H54 (cell line): Measurements from ENCODE around the gene OSBPL10.
A peak's percentile ranks its signal among the peaks of the same experiment; 100 is the strongest.

Source experiments
- DNase-seq: peaks from one replicate; pipeline ENCODE4 v3.0.0; 2011; ENCODE audit warnings: low spot score, mixed read lengths; ENCODE audit not compliant: insufficient read length
- FAIRE-seq: peaks from 3 replicates; lab custom pipeline; 2011; peaks lifted over from hg19 to GRCh38; lab: Jason Lieb, UNC
- POLR2A ChIP-seq: IDR thresholded peaks from 2 replicates; pipeline ENCODE4 v1.6.1; 2011; ENCODE audit warnings: low read depth, mild to moderate bottlenecking, low read length

OSBPL10 gene

GRCh38 chr3:31724651-31725050 lies 256.4 kb downstream of the OSBPL10 start:
- FAIRE-seq, result peak; percentile 91
- no peak for TF ChIP-seq POLR2A
- no peak for DNase-seq

GRCh38 chr3:31724116-31724515 lies 256.9 kb downstream of the OSBPL10 start:
- no peak for DNase-seq
- FAIRE-seq, result no peak
- no peak for TF ChIP-seq POLR2A

- FAIRE-seq (no peak), DNase-seq (no peak)
- no peak for TF ChIP-seq POLR2A
Observed at GRCh38 chr3:31723701-31724100, 257.4 kb downstream of the OSBPL10 start.

DNA sequence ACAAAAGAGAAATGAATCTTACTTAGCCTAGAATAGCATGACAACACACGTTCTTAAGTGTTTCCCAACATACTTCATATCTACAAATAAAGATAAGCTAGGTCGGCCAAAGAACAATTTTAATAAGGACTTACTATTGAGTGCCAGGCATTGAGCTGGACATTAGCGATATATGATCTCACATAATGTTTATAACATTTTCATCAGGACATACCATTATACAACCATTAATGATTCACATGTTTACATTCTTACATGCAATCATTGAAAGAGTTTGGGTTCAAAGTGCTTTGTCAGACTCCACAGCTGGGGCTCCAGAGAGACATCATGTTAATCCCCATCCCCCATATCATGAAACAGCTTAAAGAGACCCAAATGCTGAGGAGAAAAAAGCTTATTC lies 259.4 kb downstream of the OSBPL10 start:
- no peak for FAIRE-seq
- no peak for TF ChIP-seq POLR2A

DNA sequence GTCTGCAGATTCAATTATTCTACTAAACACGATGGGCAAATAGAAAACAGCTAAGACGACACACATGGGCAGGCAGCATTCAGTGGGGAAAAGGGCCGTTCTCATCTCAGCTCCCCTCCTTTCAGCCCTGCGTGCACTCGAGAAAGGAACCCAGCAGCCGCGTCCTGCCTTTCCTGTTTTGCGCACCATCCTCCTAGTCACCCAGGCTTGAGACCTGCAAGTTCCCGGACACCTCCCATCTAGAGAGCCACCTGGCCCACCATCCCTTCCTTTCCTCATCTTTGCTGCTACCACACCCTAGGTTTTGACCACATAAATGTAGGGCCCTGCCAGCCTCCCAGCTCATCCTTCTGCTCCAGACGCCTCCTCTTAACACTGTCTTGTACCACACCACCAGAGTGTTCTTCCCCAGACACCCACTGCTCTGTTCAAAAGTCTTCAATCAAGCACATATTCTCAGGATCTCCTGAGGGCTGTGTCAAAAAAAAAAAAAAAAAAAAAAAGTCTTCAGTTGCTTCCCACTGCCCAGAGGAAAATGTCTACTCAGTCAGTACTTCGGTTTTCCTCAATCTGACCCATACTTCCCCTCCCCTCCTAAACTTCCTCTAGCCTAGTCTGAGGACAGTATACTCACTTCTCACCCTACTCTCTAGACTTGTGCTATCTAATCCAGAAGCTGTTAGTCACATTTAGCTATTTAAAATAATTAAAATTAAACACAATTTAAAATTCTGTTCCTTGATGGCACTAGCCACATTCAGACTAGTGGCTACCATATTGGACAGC lies 266.4 kb downstream of the OSBPL10 start:
- no peak for TF ChIP-seq POLR2A
- no peak for DNase-seq
- no peak for FAIRE-seq

More for the DNA sequence above, 259.4 kb downstream of the OSBPL10 start:
- DNase-seq, result no peak

GRCh38 chr3:31713816-31714215 lies 267.2 kb downstream of the OSBPL10 start:
- DNase-seq, result no peak
- TF ChIP-seq POLR2A, result no peak
- FAIRE-seq, result no peak

GRCh38 chr3:31710123-31710803 lies 270.8 kb downstream of the OSBPL10 start:
- no peak for TF ChIP-seq POLR2A
- FAIRE-seq (no peak), DNase-seq (no peak)

DNA sequence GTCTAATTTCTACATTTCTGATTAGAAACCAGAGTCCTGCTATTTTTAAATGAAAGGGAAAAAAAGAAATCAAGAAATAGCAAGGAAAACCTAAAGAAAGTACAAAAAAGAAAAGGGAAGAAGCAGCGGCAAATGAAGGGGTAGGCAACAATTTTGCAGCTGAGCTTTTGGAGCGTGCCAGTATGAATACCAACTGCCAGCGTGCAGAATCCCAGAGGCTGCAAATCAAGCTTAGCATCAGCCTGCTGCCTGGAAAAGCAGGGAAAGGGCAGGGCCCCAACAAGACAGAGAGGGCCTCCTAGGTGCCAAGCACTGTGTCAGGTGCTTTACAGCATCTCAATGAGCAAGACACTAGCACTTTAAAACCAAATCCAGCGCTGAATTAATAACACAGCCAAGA lies 271.5 kb downstream of the OSBPL10 start:
- no peak for DNase-seq
- no peak for TF ChIP-seq POLR2A
- no peak for FAIRE-seq

DNA sequence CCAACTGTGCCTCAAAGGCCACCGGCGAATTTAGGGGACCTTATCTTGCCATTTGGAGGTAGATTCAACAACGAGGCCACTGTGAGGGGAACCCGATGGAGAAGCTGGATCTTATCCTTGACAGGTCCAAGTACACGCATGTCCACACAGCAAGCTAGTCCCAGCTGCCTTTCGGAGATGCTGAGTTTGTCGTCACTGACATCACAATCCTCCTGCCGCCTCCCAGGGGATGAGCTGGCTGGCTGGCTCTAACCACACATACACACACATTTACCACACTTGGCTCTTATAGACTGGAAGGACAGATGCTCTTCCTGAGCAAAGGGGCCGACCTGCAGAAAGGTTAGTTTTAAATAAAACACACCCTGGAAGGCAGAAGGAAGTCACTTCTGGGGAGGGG lies 272.1 kb downstream of the OSBPL10 start:
- DNase-seq (no peak), FAIRE-seq (no peak)
- no peak for TF ChIP-seq POLR2A

- FAIRE-seq (no peak), DNase-seq (no peak)
- TF ChIP-seq POLR2A, result no peak
Observed at GRCh38 chr3:31707286-31707685, 273.8 kb downstream of the OSBPL10 start.

GRCh38 chr3:31705736-31706135 lies 275.3 kb downstream of the OSBPL10 start:
- TF ChIP-seq POLR2A, result no peak
- no peak for FAIRE-seq
- no peak for DNase-seq

DNA sequence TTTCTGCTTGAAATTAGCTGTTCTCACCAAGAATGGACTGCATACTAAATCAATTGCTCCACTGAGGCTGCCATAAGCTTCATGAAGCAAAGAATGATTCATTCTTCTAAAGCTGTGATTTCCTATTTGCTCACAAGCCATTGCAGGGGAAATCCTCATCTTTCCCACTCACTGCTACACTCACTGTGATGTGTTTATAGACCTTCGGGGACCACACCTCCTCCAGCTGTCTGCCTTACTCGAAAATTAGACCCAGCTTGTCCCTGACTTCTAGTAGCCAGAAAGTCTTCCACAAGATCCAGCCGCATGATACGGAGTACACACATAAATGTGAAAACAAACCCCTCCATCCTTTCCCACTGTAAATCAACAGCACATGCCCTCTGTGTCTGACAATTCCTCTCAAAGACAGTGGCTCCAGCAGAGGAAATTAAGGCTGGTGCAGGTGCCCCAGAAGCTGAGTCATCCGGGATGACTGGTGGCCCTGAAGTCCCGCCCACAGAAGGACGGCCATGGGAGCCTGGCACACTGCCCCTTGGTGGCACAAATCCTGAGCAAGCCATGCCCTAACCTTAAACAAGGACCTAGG lies 276.4 kb downstream of the OSBPL10 start:
- DNase-seq (peak; percentile 65), FAIRE-seq (peak; percentile 69)
- TF ChIP-seq POLR2A, result no peak

DNA sequence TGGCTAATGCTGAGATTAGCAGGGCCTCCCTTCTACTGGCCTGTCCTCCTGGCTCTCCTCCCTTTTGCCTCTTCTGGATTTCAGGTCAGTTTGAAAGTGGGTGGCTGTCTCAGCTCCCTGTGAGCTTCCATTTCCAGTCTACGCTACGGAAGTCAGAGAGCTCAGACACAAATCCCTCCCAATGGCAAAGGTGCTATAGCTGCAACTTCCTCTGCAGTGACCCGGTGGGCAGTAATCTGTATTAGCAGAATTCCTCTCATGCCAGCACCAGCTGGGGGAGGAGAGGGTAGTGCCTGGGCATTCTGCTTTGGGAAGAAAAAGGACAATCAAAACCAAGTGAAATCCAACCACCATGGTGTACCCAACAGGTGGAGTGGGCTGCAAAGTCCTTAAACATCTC lies 276.9 kb downstream of the OSBPL10 start:
- DNase-seq (no peak), FAIRE-seq (no peak)
- no peak for TF ChIP-seq POLR2A

- no peak for FAIRE-seq
- no peak for DNase-seq
- no peak for TF ChIP-seq POLR2A
Observed at GRCh38 chr3:31701286-31701685, 279.8 kb downstream of the OSBPL10 start.
